Mesendoderm (in vitro differentiated cells): Measurements from ENCODE around the gene STUB1.

Experiments
- DNase-seq: peaks from one replicate; pipeline ENCODE4 v3.0.0; 2013
- H2AK5ac ChIP-seq: 2 replicates; pipeline ENCODE4 v1.6.1; 2013; ENCODE audit warnings: low read length, inconsistent platforms
- H2BK120ac ChIP-seq: 2 replicates; pipeline ENCODE4 v1.6.1; 2013; ENCODE audit warnings: low read depth, mild to moderate bottlenecking, low read length, moderate library complexity, mixed read lengths
- H2BK15ac ChIP-seq: replicated peaks from 2 replicates; pipeline ENCODE4 v1.6.1; 2013; ENCODE audit warnings: low read depth, mild to moderate bottlenecking, moderate library complexity
- H2BK5ac ChIP-seq: 2 replicates; pipeline ENCODE4 v1.6.1; 2013; ENCODE audit warnings: low read length, inconsistent platforms
- H3K18ac ChIP-seq: 2 replicates; pipeline ENCODE4 v1.6.1; 2013; ENCODE audit warnings: mild to moderate bottlenecking, low read length, mixed read lengths
- H3K23ac ChIP-seq: one replicate; pipeline ENCODE4 v1.6.1; 2013; ENCODE audit warnings: low read length
- H3K27ac ChIP-seq: 2 replicates; pipeline ENCODE4 v1.5.1; 2013; ENCODE audit warnings: low read depth, mild to moderate bottlenecking, inconsistent platforms, low read length, moderate library complexity
- H3K27me3 ChIP-seq: 2 replicates; pipeline ENCODE4 v1.6.1; 2013; ENCODE audit warnings: low read length, control low read depth, mild to moderate bottlenecking, inconsistent platforms; ENCODE audit not compliant: insufficient read depth, poor library complexity
- H3K36me3 ChIP-seq: 2 replicates; pipeline ENCODE4 v1.6.1; 2013; ENCODE audit warnings: low read length, inconsistent platforms; ENCODE audit not compliant: control insufficient read depth, insufficient read depth
- H3K4ac ChIP-seq: one replicate; pipeline ENCODE4 v1.6.1; 2013; ENCODE audit warnings: low read depth, mild to moderate bottlenecking, low read length, moderate library complexity
- H3K4me1 ChIP-seq: 2 replicates; pipeline ENCODE4 v1.6.1; 2013; ENCODE audit warnings: low read depth, low read length, inconsistent platforms; ENCODE audit not compliant: control insufficient read depth
- H3K4me2 ChIP-seq: 2 replicates; pipeline ENCODE4 v1.6.1; 2013; ENCODE audit warnings: low read length
- H3K4me3 ChIP-seq: 2 replicates; pipeline ENCODE4 v1.5.1; 2013; ENCODE audit warnings: mild to moderate bottlenecking, low read length
- H3K56ac ChIP-seq: one replicate; pipeline ENCODE4 v1.6.1; 2013; ENCODE audit warnings: low read length
- H3K79me1 ChIP-seq: 2 replicates; pipeline ENCODE4 v1.6.1; 2013; ENCODE audit warnings: low read length, inconsistent platforms
- H3K79me2 ChIP-seq: 2 replicates; pipeline ENCODE4 v1.6.1; 2013; ENCODE audit warnings: mild to moderate bottlenecking, low read length; ENCODE audit not compliant: control insufficient read depth, insufficient read depth
- H3K9ac ChIP-seq: 2 replicates; pipeline ENCODE4 v1.6.1; 2013; ENCODE audit warnings: low read length, inconsistent platforms
- H4K5ac ChIP-seq: one replicate; pipeline ENCODE4 v1.6.1; 2013; ENCODE audit warnings: low read length
- H4K8ac ChIP-seq: one replicate; pipeline ENCODE4 v1.6.1; 2013; ENCODE audit warnings: low read depth, mild to moderate bottlenecking, control low read depth, low read length, moderate library complexity
- WGBS: extraction: QIAGEN DNeasy Blood & Tissue Kit; methylation state at CpG from one replicate; pipeline ENCODE4 v1.1.7; 2013; ENCODE audit warnings: low lambda C conversion rate, missing lambda C conversion rate; ENCODE audit not compliant: insufficient coverage; ENCODE audit errors: extremely low coverage; 5-methylcytosine and 5-hydroxymethylcytosine counted together

Gene STUB1

GRCh38 chr16:716768-717325 is 36.6 kb downstream of the STUB1 start:
- WGBS = no CpG with 5 or more reads among the region's 29 CpGs
- no peak overlapping the region for H3K4ac ChIP-seq
- no peak overlapping the region for H3K27ac ChIP-seq

DNA sequence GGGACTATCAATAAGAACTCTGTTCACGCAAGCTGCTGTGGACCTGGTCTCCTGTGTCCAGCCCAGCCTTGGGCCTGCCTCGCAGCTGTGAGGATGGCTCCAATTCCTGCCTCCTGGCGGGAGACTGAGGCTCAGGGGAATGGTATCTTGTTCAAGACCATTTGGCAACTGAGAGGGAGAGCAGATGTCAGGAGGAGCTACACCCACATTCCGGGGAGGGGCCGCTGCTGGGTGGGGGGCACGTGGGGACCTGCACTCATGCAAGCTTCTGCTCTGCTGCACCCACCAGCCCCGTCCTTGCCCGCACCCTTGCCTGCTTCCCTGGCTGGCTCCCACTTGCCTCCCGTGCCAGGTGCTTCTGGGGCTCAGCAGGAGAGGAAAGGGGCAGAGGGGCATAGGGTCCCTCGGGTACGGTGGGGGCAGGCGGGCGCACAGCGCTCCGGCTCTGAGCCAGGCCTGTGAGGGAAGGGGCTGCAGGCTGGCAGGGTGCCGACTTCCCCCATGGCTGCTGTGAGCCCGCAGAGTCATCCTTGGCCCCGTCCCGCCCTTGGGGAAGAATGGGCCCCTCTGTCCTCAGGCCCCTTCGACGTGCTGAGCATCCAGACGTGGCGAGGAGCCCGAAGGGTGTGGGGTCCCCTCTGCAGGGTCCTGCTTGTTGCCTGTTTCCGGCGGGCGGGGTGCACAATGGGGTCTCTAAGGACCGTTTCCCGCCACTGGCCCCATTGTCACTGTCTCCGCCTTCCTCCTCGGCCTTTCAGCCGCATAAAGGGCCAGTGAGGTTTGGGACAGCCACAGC is 37.4 kb downstream of the STUB1 start:
- H4K8ac ChIP-seq = no peak overlapping the region
- no peak overlapping the region for H3K23ac ChIP-seq
- H2BK5ac ChIP-seq = no peak overlapping the region
- H3K9ac ChIP-seq = no peak overlapping the region
- no peaks in the 10 kb centered on the region for H3K79me1 ChIP-seq
- no peak overlapping the region for H2BK15ac ChIP-seq
- H3K27me3 ChIP-seq = peaks cover 7% of the 10 kb centered on the region
- H2AK5ac ChIP-seq = no peak overlapping the region
- no peak overlapping the region for H3K18ac ChIP-seq
- no peaks in the 10 kb centered on the region for H3K79me2 ChIP-seq
- H3K4me1 ChIP-seq = peaks cover 4% of the 10 kb centered on the region
- H3K4me3 ChIP-seq = no peak overlapping the region
- no peaks in the 10 kb centered on the region for H3K36me3 ChIP-seq
- H3K4ac ChIP-seq = no peak overlapping the region
- no peak overlapping the region for H2BK120ac ChIP-seq
- H3K4me2 ChIP-seq = no peak overlapping the region
- H3K56ac ChIP-seq = no peak overlapping the region
- H4K5ac ChIP-seq = no peak overlapping the region
- no peak overlapping the region for H3K27ac ChIP-seq
- no CpG with 5 or more reads among the region's 32 CpGs for WGBS
- DNase-seq = no peak

More at GRCh38 chr16:716768-717325, 36.6 kb downstream of the STUB1 start:
- DNase-seq = no peak
- H4K5ac ChIP-seq = no peak overlapping the region
- no peak overlapping the region for H2BK15ac ChIP-seq
- no peak overlapping the region for H3K18ac ChIP-seq
- peaks cover 4% of the 10 kb centered on the region for H3K4me1 ChIP-seq
- no peak overlapping the region for H3K56ac ChIP-seq
- no peak overlapping the region for H2AK5ac ChIP-seq
- H3K23ac ChIP-seq = no peak overlapping the region
- no peak overlapping the region for H3K4me2 ChIP-seq
- no peaks in the 10 kb centered on the region for H3K79me1 ChIP-seq
- no peaks in the 10 kb centered on the region for H3K79me2 ChIP-seq
- no peak overlapping the region for H2BK120ac ChIP-seq
- H3K9ac ChIP-seq = no peak overlapping the region
- no peak overlapping the region for H4K8ac ChIP-seq
- peaks cover 7% of the 10 kb centered on the region for H3K27me3 ChIP-seq
- H3K4me3 ChIP-seq = no peak overlapping the region
- no peak overlapping the region for H2BK5ac ChIP-seq
- no peaks in the 10 kb centered on the region for H3K36me3 ChIP-seq

GRCh38 chr16:718389-718788 is 38.2 kb downstream of the STUB1 start:
- H3K79me1 ChIP-seq = no peaks in the 10 kb centered on the region
- no peak overlapping the region for H3K4me3 ChIP-seq
- WGBS = no CpG with 5 or more reads among the region's 9 CpGs
- no peak overlapping the region for H2BK15ac ChIP-seq
- H2BK5ac ChIP-seq = no peak overlapping the region
- H4K8ac ChIP-seq = no peak overlapping the region
- no peak overlapping the region for H3K27ac ChIP-seq
- H3K79me2 ChIP-seq = no peaks in the 10 kb centered on the region
- H3K4ac ChIP-seq = no peak overlapping the region
- no peak overlapping the region for H3K23ac ChIP-seq
- H3K9ac ChIP-seq = no peak overlapping the region
- H2AK5ac ChIP-seq = no peak overlapping the region
- H3K4me1 ChIP-seq = peaks cover 4% of the 10 kb centered on the region
- DNase-seq = no peak
- no peak overlapping the region for H2BK120ac ChIP-seq
- no peaks in the 10 kb centered on the region for H3K36me3 ChIP-seq
- H3K56ac ChIP-seq = no peak overlapping the region
- H3K27me3 ChIP-seq = peaks cover 7% of the 10 kb centered on the region
- H3K4me2 ChIP-seq = no peak overlapping the region
- no peak overlapping the region for H4K5ac ChIP-seq
- H3K18ac ChIP-seq = no peak overlapping the region

GRCh38 chr16:718922-719321 is 38.7 kb downstream of the STUB1 start:
- Histone ChIP-seq H3K23ac (no peak overlapping the region), H3K9ac (no peak overlapping the region), H3K4ac (no peak overlapping the region), H4K5ac (no peak overlapping the region), H2AK5ac (no peak overlapping the region), H3K27ac (no peak overlapping the region), H3K79me2 (no peaks in the 10 kb centered on the region), H3K4me1 (peaks cover 4% of the 10 kb centered on the region), H3K56ac (no peak overlapping the region), H3K79me1 (no peaks in the 10 kb centered on the region), H3K27me3 (peaks cover 7% of the 10 kb centered on the region), H2BK5ac (no peak overlapping the region), H3K18ac (no peak overlapping the region), H4K8ac (no peak overlapping the region), H2BK15ac (no peak overlapping the region), H2BK120ac (no peak overlapping the region), H3K36me3 (no peaks in the 10 kb centered on the region), H3K4me3 (no peak overlapping the region), H3K4me2 (no peak overlapping the region)
- no CpG with 5 or more reads among the region's 6 CpGs for WGBS
- DNase-seq = no peak

- WGBS = no CpG with 5 or more reads among the region's 16 CpGs
- H2AK5ac ChIP-seq = no peak overlapping the region
- no peak overlapping the region for H3K23ac ChIP-seq
- H4K8ac ChIP-seq = no peak overlapping the region
- no peak overlapping the region for H2BK120ac ChIP-seq
- H2BK5ac ChIP-seq = no peak overlapping the region
- no peaks in the 10 kb centered on the region for H3K79me1 ChIP-seq
- no peak overlapping the region for H3K4ac ChIP-seq
- H3K4me1 ChIP-seq = peaks cover 4% of the 10 kb centered on the region
- H3K36me3 ChIP-seq = no peaks in the 10 kb centered on the region
- H3K9ac ChIP-seq = peak overlapping the region; percentile 95
- DNase-seq = no peak
- H3K27me3 ChIP-seq = peaks cover 7% of the 10 kb centered on the region
- H3K4me3 ChIP-seq = no peak overlapping the region
- peak overlapping the region; percentile 92 for H3K4me2 ChIP-seq
- no peaks in the 10 kb centered on the region for H3K79me2 ChIP-seq
- H3K56ac ChIP-seq = peak overlapping the region; percentile 98
- H3K27ac ChIP-seq = no peak overlapping the region
- H4K5ac ChIP-seq = no peak overlapping the region
- H2BK15ac ChIP-seq = no peak overlapping the region
- H3K18ac ChIP-seq = no peak overlapping the region
Measured at GRCh38 chr16:719815-720446, 39.7 kb downstream of the STUB1 start.
